ENCODE data around the gene HS6ST1. TPM values are rescaled to one million over a fixed set of nuclear protein-coding genes. Genes with fewer than 3 reads are reported as not detected.
A peak's percentile ranks its signal among the peaks of the same experiment; 100 is the strongest.

The HS6ST1 gene
- total RNA-seq, 3 donors from 2014 or later, result 15.7 to 38.6 (median 29.8) TPM

DNA sequence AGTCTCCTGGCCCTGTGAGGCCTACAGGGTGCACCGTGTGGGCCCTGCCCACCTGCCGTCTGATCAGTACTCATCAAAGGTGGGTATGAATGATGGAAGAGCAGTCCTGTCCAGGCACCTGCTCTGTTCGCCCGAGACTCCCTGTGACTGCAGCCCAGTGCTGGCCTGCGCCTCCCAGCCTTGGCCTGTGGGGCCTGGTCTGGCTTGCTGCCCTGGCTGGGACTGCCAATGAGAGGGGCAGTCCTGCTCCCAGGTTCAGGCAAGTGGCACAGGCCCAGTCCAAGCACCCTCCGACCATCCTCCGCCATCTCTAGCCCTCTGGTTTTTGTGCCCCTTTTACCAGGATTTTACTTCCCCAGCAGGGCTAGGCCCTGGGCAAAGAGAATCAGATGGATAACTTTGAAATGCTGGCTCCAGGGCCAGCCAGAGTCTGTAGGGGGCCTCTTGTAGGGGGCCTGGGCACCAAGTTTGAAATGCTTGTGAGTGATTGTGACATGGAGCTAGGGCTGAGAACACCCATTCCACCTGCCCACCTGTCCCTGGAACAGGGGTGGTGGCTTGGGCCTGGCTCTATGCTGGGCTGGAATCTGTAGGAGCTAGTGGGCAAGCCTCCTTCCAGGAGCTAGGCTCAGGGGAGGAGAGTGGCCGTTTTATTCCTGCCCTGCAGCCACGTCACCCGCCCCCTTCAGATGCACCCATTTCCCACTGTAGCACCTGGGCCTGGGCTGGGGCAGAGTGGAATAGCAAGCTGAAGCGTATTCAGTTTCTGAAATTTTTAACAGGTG lies 8.7 kb upstream of the HS6ST1 start:
- Histone ChIP-seq H3K4me1 (peaks cover 0 to 3% of the 10 kb centered on the region in 2 donors), H3K27ac (no peak overlapping the region), H3K27me3 (no peaks in the 10 kb centered on the region), H3K36me3 (no peaks in the 10 kb centered on the region), H3K9me3 (peaks cover 3 to 9% of the 10 kb centered on the region in 2 donors), H3K4me3 (no peak overlapping the region)
- intact Hi-C loops (cut with DNase I; ENCODE audit: low total_unique reads), result no loop called here
- peak in 1 of 2 donors; percentile 43 for DNase-seq (ENCODE audit: low spot score in 2 of 2)
- TF ChIP-seq POLR2A (IDR thresholded peaks at IDR 0.05), result no peak
- no peak for TF ChIP-seq POLR2AphosphoS5 (IDR thresholded peaks at IDR 0.05)
- TF ChIP-seq, protein P1, sequence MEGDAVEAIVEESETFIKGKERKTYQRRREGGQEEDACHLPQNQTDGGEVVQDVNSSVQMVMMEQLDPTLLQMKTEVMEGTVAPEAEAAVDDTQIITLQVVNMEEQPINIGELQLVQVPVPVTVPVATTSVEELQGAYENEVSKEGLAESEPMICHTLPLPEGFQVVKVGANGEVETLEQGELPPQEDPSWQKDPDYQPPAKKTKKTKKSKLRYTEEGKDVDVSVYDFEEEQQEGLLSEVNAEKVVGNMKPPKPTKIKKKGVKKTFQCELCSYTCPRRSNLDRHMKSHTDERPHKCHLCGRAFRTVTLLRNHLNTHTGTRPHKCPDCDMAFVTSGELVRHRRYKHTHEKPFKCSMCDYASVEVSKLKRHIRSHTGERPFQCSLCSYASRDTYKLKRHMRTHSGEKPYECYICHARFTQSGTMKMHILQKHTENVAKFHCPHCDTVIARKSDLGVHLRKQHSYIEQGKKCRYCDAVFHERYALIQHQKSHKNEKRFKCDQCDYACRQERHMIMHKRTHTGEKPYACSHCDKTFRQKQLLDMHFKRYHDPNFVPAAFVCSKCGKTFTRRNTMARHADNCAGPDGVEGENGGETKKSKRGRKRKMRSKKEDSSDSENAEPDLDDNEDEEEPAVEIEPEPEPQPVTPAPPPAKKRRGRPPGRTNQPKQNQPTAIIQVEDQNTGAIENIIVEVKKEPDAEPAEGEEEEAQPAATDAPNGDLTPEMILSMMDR (IDR thresholded peaks at IDR 0.05), result no peak

DNA sequence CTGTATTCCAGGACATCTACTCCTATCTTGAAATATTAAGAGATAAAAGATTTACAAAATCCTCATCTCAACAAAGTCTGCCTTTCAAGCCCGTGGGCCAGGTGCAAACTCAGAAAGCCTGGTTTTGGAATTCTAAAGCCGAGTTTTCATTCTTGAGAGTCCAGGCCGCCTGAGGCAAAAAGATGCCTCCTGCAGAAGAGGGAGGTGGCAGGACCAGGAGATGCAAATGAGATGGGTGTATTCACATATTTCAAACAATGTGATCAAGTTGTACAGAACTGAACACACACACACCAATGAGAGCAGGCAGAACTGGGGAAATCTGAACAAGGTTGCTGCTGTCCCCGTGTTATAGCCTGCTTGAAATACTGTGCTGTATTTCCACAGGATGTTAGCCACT lies 7.7 kb upstream of the HS6ST1 start:
- Histone ChIP-seq H3K27me3 (no peaks in the 10 kb centered on the region), H3K27ac (peak overlapping the region in 1 of 2 donors; percentile 42), H3K4me1 (peaks cover 0 to 4% of the 10 kb centered on the region in 2 donors), H3K9me3 (no peaks in the 10 kb centered on the region), H3K36me3 (no peaks in the 10 kb centered on the region), H3K4me3 (no peak overlapping the region)
- intact Hi-C loops (cut with DNase I; ENCODE audit: low total_unique reads), result no loop called here
- TF ChIP-seq, protein P1 (IDR thresholded peaks at IDR 0.05), result no peak
- DNase-seq (ENCODE audit: low spot score in 2 of 2), result no peak

DNA sequence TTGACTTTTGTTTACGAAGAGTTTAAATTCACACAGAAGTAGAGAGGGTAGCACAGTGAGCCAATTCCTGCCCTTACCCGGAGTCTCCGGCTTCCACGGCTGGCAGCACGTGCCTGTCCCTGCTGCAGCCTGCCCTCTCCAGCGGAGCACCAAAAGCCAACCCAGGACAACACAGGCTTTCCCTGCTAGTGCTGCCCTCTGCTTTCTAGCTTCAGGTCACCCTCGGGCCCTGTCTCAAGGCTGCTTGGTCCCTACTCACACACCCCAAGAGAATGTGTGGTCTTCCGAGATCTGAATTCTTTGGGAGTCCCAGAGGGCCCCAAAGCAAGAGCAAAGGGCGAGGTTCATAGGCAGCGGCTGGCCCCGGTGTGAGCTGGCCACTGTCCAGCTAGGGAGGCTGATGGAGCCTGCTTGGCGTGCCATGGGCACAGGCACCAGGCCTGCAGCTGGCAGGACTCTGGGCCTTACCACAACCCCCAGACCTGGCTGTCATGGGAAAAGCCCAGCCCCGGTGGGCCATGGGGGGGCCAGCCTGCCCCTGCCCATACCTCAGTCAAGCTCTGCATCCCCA lies 7.0 kb upstream of the HS6ST1 start:
- Histone ChIP-seq H3K9me3 (no peaks in the 10 kb centered on the region), H3K27ac (peak overlapping the region; percentile 42 to 45), H3K27me3 (no peaks in the 10 kb centered on the region), H3K4me3 (no peak overlapping the region), H3K36me3 (no peaks in the 10 kb centered on the region), H3K4me1 (peaks cover 0 to 4% of the 10 kb centered on the region in 2 donors)
- peak; percentile 48 to 53 for DNase-seq (ENCODE audit: low spot score in 2 of 2)
- TF ChIP-seq, protein P1 (IDR thresholded peaks at IDR 0.05), result no peak
- TF ChIP-seq POLR2AphosphoS5 (IDR thresholded peaks at IDR 0.05), result no peak
- no peak for TF ChIP-seq POLR2A (IDR thresholded peaks at IDR 0.05)
- intact Hi-C loops (cut with DNase I; ENCODE audit: low total_unique reads), result no loop called here

DNA sequence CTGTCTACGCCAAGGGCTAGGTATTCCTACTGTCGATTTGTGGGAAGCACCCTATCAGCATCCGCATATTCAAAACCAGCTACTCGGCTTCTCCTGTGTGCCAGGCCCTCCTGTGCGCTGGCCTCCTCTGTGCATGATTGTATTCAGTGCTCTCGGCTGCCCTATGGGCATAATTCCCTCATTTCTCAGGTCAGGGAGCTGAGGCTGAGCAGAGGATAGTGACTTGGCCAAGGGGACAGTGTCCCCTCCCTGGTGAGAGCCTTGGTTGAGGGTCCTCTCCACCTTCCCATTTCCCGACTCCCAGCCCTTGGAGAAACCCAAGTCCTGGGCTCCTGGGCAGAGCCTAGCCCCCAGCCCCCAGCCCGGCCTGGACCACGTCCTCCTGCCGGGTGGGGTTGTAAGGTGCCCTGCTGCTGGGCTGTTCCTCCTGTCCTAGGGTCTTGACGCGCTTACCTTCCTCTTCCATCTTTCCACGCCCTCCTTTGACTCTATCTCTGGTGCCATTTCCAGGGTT lies 6.3 kb upstream of the HS6ST1 start:
- DNase-seq (ENCODE audit: low spot score in 2 of 2), result peak in 1 of 2 donors; percentile 14
- peak overlapping the region in 1 of 2 donors; percentile 42 for H3K27ac ChIP-seq
- no peaks in the 10 kb centered on the region for H3K36me3 ChIP-seq
- no peak overlapping the region for H3K4me3 ChIP-seq
- H3K4me1 ChIP-seq, result peaks cover 0 to 4% of the 10 kb centered on the region in 2 donors
- intact Hi-C loops (cut with DNase I; ENCODE audit: low total_unique reads), result no loop called here
- TF ChIP-seq, protein P1 (IDR thresholded peaks at IDR 0.05), result no peak
- TF ChIP-seq POLR2AphosphoS5 (IDR thresholded peaks at IDR 0.05), result no peak
- TF ChIP-seq POLR2A (IDR thresholded peaks at IDR 0.05), result no peak
- H3K9me3 ChIP-seq, result no peaks in the 10 kb centered on the region
- H3K27me3 ChIP-seq, result no peaks in the 10 kb centered on the region
